Transverse colon (tissue), 4 donors: ENCODE measurements around the gene GMEB2. TPM values are rescaled to one million over a fixed set of nuclear protein-coding genes. Genes with fewer than 3 reads are reported as not detected.

Experiments
- DNase-seq: peaks from one replicate; pipeline ENCODE4 v3.0.0-alpha.2; 2019
- H3K27ac ChIP-seq, 4 donors: fragments of 200-600 bp; sonication (generic); 2 replicates each; pipeline ENCODE4 v1.5.1; 2016 to 2018; ENCODE audit warnings: inconsistent platforms in 4 of 4
- H3K27me3 ChIP-seq: fragments of 200-600 bp; sonication (generic); 2 replicates; pipeline ENCODE4 v1.5.1; 2017; ENCODE audit warnings: inconsistent platforms
- H3K36me3 ChIP-seq, 4 donors: fragments of 200-600 bp; sonication (generic); 2 replicates each; pipeline ENCODE4 v1.5.1; 2017 to 2019; ENCODE audit warnings: inconsistent platforms in 4 of 4
- H3K4me1 ChIP-seq, 4 donors: fragments of 200-600 bp; sonication (generic); 2 replicates each; pipeline ENCODE4 v1.5.1; 2017 to 2020; ENCODE audit warnings: inconsistent platforms in 4 of 4
- H3K4me3 ChIP-seq, 4 donors: fragments of 200-600 bp; sonication (generic); 1 replicate in 1 of 4; 2 replicates in 3 of 4; pipeline versions ENCODE4 v1.5.1 to v1.6.1; 2017 to 2019; ENCODE audit warnings: inconsistent platforms in 4 of 4
- H3K9me3 ChIP-seq, 2 donors: fragments of 200-600 bp; sonication (generic); 2 replicates each; pipeline ENCODE4 v1.5.1; 2017 to 2019; ENCODE audit warnings: inconsistent platforms in 2 of 2
- EP300 ChIP-seq: sonication (generic); formaldehyde crosslinking; IDR thresholded peaks from one replicate; pipeline ENCODE4 v1.6.1; 2017; ENCODE audit warnings: antibody characterized with exemption, low read depth
- POLR2A ChIP-seq: fragments of 450-650 bp; IDR thresholded peaks from one replicate; pipeline ENCODE4 v1.6.1; 2016; ENCODE audit warnings: antibody characterized with exemption, mild to moderate bottlenecking, moderate library complexity
- POLR2AphosphoS5 ChIP-seq, 3 donors: sonication (generic); formaldehyde crosslinking; IDR thresholded peaks; one replicate each; pipeline ENCODE4 v1.6.1; 2016; ENCODE audit warnings: antibody characterized with exemption in 3 of 3
- WGBS, 2 donors: methylation state at CpG; one replicate each; pipeline ENCODE4 v1.1.5; 2018; ENCODE audit warnings: low coverage in 1 of 2; 5-methylcytosine and 5-hydroxymethylcytosine counted together
- in situ Hi-C, 4 donors: fragments of 200-750 bp; cut with MboI; loops; one replicate each; pipeline versions ENCODE4 v1.15.0 to v1.15.1; 2017; ENCODE audit warnings: low sequenced_read_pairs in 3 of 4, low pct_ligation_motif_present in 1 of 4, low pct_unique_long_range_greater_than_20kb in 1 of 4
- intact Hi-C: fragments of 100-400 bp; cut with DNase I; formaldehyde crosslinking; loops from one replicate; pipeline ENCODE4 v1.15.1; 2023; ENCODE audit warnings: low total_unique reads
- total RNA-seq, 4 donors: library from RNA; depleted of rRNA; stranded (reverse); fragments of >200 nt; gene quantifications; one replicate each; pipeline ENCODE4 v1.1.0, GENCODE V29; 2016
- TF ChIP-seq, protein P1 (sequence below), 5 experiments: fragments of 200-600 bp in 3 of 5; fragments of 450-650 bp in 2 of 5; sonication (generic) in 3 of 5; IDR thresholded peaks; 1 replicate in 2 of 5; 2 replicates in 3 of 5; pipeline ENCODE4 v1.5.1; 2016 to 2017; ENCODE audit warnings: antibody characterized with exemption in 5 of 5, inconsistent platforms in 3 of 5, mild to moderate bottlenecking in 2 of 5, moderate library complexity in 1 of 5

GMEB2 gene
- total RNA-seq, 4 donors from 2014 or later: 9.0 to 20.3 (median 13.5) TPM

DNA sequence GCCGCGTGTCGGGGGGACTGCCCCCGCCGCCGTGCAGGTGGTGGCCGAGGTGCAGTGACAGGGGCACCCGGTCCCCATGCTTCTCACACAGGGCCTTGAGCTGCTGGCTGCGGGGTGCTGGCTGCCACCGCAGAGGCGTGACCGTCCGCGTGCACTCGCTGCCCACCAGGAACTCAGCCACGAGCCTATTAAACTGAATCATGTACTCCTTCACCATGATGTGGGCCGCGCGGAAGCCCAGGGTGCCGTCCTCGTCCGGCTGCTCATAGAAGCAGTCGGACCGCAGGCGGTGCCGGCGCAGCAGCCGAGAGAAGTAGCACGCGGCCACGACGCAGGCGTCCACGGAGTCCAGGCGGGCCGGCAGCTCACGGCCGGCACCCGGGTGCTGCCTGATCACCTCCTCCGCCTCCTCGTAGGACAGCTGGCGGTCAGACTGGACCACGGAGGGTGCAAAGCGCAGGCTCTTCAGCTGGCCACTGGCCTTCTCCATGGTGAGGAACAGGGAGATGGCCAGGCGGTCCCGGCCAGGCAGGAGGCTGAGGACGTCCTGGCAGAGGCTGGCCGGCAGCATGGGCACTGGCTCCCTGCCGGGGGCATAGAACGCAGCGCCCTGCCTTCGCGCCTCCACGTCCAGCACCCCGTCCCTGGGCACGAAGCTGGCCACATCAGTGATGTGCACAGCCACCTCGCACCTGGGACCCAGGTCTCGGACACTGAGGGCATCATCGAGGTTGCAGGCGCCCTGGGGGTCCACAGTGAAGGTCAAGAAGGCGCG is 62.7 kb downstream of the GMEB2 start:
- 96 to 100% methylated on average over 8 to 38 of the region's 62 CpGs for WGBS, 2 donors
- Histone ChIP-seq H3K36me3 (peaks cover 0 to 15% (median 5%) of the 10 kb centered on the region in 4 donors), H3K9me3 (no peaks in the 10 kb centered on the region), H3K4me3 (no peak overlapping the region), H3K27ac (no peak overlapping the region), H3K4me1 (peaks cover 0 to 2% (median 0%) of the 10 kb centered on the region in 4 donors), H3K27me3 (no peaks in the 10 kb centered on the region)
- TF ChIP-seq EP300: no peak
- in situ Hi-C loops (no loop called here), intact Hi-C loops (no loop called here)
- DNase-seq: no peak

GRCh38 chr20:63563225-63563935 is 63.5 kb downstream of the GMEB2 start:
- peaks cover 0 to 15% (median 5%) of the 10 kb centered on the region in 4 donors for H3K36me3 ChIP-seq
- in situ Hi-C loops (no loop called here), intact Hi-C loops (no loop called here)
- WGBS, 2 donors: 94% methylated on average over 26 of the region's 55 CpGs; no CpG with 5 or more reads in 1 of the 2 donors
- H3K4me3 ChIP-seq: no peak overlapping the region
- no peaks in the 10 kb centered on the region for H3K27me3 ChIP-seq
- H3K27ac ChIP-seq: no peak overlapping the region
- no peak for DNase-seq
- no peaks in the 10 kb centered on the region for H3K9me3 ChIP-seq
- H3K4me1 ChIP-seq: no peaks in the 10 kb centered on the region
- no peak for TF ChIP-seq POLR2A
- TF ChIP-seq EP300: no peak
- TF ChIP-seq, protein P1, sequence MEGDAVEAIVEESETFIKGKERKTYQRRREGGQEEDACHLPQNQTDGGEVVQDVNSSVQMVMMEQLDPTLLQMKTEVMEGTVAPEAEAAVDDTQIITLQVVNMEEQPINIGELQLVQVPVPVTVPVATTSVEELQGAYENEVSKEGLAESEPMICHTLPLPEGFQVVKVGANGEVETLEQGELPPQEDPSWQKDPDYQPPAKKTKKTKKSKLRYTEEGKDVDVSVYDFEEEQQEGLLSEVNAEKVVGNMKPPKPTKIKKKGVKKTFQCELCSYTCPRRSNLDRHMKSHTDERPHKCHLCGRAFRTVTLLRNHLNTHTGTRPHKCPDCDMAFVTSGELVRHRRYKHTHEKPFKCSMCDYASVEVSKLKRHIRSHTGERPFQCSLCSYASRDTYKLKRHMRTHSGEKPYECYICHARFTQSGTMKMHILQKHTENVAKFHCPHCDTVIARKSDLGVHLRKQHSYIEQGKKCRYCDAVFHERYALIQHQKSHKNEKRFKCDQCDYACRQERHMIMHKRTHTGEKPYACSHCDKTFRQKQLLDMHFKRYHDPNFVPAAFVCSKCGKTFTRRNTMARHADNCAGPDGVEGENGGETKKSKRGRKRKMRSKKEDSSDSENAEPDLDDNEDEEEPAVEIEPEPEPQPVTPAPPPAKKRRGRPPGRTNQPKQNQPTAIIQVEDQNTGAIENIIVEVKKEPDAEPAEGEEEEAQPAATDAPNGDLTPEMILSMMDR (IDR thresholded peaks at IDR 0.05): no peak

GRCh38 chr20:63562461-63563224 is 64.3 kb downstream of the GMEB2 start:
- H3K4me3 ChIP-seq: no peak overlapping the region
- in situ Hi-C loops (no loop called here), intact Hi-C loops (no loop called here)
- H3K27me3 ChIP-seq: no peaks in the 10 kb centered on the region
- no peak overlapping the region for H3K27ac ChIP-seq
- DNase-seq: no peak
- H3K36me3 ChIP-seq: peaks cover 0 to 15% (median 5%) of the 10 kb centered on the region in 4 donors
- no peaks in the 10 kb centered on the region for H3K9me3 ChIP-seq
- 95% methylated on average over 54 of the region's 54 CpGs; no CpG with 5 or more reads in 1 of the 2 donors for WGBS, 2 donors
- TF ChIP-seq, protein P1 (IDR thresholded peaks at IDR 0.05): no peak
- TF ChIP-seq POLR2AphosphoS5 (IDR thresholded peaks at IDR 0.05): no peak
- TF ChIP-seq POLR2A: no peak
- no peak for TF ChIP-seq EP300
- no peaks in the 10 kb centered on the region for H3K4me1 ChIP-seq

DNA sequence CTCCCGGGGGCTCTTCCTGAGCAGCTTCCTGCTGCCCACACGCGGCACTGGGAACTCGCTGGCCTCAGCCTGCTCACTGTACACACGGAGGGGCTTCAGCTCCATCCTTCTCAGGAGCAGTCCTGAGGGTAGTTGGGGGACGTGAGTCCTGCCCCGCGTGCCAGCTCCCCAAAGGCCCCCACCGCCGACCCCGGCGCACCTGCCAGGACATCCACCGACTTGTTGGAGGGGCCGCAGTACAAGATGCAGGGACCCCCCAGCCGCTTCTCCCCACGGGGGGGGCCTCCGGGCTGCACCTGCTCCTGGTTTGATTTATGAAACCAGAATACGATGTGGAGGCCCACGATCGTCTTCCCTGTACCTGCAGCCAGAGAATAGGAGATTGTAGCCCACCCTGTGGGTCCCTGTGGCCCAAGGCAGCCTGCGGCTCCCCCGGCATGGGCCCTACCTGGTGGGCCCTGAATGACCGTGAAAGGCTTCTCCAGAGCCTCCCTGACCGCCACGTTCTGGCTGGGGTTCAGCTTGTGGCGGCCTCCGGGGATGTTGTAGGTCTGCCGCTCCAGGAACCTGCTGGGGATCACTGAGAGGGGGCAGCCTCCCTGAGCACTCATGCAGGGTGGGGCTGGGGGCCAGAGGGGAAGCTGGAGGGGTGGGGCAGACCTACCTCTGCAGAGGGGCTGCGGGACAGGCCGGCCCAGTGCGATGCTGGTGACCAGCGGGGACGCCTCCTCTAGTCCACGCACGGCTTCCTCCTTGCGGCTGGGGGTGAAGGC is 65.1 kb downstream of the GMEB2 start:
- Histone ChIP-seq H3K4me3 (no peak overlapping the region), H3K36me3 (peaks cover 0 to 15% (median 5%) of the 10 kb centered on the region in 4 donors), H3K9me3 (no peaks in the 10 kb centered on the region), H3K4me1 (no peaks in the 10 kb centered on the region), H3K27me3 (no peaks in the 10 kb centered on the region), H3K27ac (no peak overlapping the region)
- TF ChIP-seq, protein P1 (IDR thresholded peaks at IDR 0.05): no peak
- TF ChIP-seq POLR2AphosphoS5 (IDR thresholded peaks at IDR 0.05) (no peak), EP300 (no peak), POLR2A (no peak)
- WGBS, 2 donors: 94% methylated on average over 36 of the region's 36 CpGs; no CpG with 5 or more reads in 1 of the 2 donors
- in situ Hi-C loops (no loop called here), intact Hi-C loops (no loop called here)
- no peak for DNase-seq
